EH (cell line): ENCODE measurements around the gene SOBP.
A peak's percentile ranks its signal among the peaks of the same experiment; 100 is the strongest.

Experiments
- DNase-seq: peaks from one replicate; pipeline ENCODE4 v3.0.0-alpha.2; 2015; ENCODE audit warnings: low read depth

The SOBP gene

DNA sequence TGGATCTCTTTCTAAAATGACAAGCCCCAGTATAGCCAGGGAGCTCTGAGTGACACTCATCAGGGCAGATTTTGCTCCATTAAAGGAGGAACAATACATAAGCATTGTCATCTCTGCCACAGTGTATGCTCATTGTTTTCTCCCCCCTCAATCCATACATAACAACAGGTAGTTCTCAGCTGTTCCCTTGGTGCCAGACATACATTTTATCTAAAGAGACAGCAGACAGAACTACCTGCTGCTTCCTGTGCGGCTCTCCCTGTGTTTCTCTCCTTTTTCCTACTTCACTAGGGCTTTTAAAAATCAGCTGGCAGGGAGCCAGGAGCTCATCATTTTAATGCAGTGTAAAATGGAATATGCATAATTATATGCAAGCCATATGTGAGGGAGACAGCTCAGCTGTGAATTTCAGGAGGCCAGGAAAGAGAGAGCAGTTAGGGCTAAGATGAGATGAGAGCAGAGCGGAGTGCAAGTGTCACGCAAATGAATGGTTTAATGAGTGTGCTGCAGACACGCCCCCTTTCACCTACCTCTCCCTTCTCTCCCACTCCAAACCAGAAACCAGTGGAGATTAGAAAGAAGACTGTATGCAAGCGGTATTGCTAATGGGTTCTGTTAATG is 96.0 kb downstream of the SOBP start:
- DNase-seq: no peak

DNA sequence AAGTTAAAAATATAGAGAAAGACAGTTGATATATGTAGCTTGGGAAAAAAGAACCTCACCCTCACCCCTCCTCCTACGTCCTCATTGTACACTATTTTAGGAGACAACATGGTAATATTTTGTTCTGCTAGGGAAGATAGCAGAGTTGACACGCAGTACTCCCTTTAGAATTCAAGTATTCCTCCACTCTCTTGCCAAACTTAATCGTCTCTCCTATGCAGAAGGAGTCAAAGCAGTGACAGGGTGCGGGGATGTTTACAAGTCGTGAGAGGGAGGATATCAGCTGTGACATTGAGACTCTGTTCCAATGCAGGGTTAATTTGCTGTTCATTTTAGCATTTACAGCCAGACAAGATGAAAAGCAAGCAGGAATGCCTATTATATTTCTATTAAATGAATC is 97.5 kb downstream of the SOBP start:
- DNase-seq: no peak

DNA sequence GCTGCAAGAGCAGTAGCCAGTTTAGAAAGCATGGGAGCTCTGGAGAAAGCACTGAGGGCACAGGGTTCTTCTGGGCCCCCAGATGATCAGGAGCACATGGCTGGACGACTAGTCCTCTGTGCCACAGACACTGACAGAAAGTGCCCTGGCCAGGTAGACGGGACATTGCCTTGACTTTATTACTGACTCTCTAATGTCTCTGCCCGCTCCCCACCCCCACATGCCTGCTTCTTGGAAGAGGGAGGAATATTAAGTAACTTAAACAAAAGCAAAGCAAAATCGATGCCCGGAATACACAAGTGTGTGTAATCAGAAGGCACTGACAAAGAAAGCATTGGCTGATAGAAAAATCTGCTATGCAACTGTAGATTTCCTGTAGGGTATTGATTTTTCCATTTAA is 99.3 kb downstream of the SOBP start:
- DNase-seq: no peak

DNA sequence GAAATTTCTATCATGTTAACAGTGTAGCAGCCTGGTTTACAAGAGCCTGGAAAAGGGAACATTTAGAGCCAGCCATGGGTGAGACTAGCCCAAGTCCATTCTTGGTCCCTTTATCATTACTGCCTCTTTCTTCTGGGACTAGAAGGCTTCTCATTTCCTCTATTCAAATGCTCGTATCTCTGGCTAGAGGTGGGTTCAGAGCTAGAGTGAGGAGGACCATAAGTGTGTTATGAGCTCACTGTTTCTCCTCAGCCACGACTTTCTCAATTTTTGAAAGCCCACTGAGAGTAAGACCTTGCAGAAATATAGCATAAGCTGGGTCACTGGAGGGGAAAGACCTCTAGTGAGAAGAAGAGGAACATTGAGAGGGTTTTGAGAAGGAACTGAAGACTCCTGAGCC is 100.0 kb downstream of the SOBP start:
- DNase-seq: no peak

DNA sequence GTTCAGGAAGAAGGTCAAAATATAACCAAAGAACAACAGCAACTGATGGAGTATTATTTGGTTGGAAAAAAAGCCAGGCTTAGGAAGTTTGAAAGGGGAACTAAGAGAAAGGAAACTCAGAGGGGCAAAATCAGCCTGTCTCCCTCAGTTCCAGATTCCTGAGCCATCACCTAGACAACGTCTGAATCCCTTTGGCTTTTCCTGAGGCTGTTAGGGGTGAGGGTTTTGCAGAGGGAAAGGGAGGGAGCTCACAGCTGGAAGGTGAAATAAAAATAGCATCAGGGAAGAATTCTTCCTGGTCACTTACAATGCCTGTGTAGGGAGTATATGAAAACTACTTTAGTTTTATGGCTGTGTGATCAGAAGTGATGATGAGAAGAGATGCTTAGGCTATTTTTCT is 100.5 kb downstream of the SOBP start:
- no peak for DNase-seq

DNA sequence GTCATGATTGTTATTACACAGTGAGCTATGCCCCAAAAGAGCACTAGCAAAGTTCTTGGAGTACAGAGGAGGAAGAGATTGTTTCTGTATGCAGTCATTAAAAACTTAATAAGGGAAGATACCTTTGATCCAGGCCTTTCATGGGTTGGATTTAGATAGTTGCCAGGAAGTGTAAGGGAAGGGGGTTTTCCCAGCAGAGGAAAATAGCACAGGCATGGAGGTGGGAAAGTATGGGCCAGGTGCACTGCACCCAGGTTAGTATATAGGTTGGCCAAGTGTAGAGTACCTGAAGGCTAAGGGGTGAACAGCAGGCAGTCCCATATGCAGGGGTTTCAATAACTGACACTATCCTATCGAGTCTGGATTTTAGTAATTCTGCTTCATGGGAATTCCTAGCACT is 101.4 kb downstream of the SOBP start:
- DNase-seq: no peak

DNA sequence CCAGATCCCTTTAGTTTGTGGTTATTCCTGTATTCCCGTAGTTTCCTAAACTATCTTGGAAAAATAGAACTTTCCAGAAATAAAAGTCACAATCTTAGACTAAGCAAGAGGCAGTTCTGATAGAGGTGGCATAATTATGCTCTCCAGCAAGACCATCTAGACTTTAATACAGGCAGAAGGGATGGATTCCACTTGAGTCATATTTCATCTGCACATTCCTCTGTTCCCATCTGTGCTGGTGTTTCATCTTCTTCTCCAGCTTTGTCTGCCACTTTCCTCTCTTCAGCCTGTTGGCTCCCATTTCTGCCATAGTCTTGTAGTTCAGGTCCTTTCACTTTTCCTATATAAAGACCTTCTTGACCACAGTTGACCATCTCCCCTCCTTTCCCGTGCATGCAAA is 102.9 kb downstream of the SOBP start:
- DNase-seq: no peak

DNA sequence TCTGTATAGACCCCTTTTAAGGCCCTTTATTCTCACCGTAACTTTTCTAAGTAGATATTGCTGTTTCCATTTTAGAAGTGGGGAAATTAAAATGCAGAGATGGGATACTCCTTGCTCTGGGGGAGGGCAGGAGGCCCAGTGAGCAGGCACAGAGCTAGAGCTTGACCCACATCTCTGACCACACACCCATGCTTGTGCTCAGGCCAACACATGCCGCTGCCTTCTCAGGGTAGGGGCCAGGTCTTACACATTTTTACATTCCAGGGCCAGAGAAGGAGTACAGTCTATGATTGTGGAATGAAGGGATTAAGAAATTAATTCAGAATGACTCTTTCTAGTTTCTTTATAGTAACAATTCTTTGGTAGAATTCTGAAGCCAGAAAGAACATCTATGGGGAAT is 104.8 kb downstream of the SOBP start:
- DNase-seq: no peak

DNA sequence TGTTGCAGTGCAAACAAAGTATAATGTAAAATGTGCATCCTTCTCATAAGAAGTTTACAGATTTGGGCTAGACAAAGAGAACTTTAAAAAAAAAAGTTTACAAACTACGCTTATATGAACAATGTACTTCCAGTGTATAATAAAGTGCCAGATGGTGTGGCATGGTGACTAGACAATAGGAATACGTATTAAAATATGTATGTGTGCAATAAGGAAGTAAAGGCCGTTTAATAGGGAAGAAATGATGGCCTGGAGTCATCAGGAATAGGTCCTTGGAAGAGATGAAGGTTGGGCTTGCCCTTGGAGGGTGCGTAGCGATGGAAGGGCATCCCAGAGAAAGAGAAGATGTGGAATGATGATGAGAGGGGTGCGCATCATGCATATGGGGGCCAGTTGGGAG is 108.2 kb downstream of the SOBP start:
- DNase-seq: no peak

DNA sequence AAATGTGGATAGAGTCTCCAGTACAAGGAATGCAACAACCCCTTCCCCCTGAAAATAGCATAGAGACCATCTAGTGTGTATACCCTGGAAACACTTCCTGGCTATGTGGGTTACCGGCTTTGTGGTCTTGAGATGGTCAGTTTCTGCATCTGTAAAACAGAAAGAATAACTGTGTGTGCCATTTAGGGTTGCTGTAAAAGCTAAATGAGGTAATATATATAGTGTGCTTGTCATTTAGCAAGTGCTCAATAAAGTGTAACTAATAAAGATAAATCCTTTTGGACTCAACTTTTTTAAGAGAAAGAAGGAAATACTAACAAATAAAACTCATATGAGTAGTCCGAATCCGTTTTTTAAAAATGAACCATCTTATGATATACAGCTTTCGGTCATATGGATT is 109.1 kb downstream of the SOBP start:
- DNase-seq: no peak

DNA sequence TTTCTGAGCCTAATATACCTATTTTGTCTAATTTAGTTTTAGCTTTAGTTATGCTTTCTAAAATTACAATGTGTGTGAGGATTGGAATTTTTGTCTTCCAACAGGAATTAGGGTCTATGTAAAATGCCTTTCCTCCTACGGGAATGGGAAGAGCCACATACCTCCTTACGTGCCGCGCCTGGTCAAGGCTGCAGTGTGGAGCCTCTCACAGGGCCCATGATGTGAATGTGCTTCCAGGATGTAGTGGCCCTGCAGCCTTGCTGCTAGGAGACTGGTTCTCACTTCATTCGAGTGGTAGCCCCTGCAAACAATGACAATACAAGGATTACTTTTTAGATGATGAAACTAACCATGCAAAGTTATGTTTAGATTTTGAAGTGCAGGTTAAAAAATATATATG is 110.2 kb downstream of the SOBP start:
- no peak for DNase-seq

DNA sequence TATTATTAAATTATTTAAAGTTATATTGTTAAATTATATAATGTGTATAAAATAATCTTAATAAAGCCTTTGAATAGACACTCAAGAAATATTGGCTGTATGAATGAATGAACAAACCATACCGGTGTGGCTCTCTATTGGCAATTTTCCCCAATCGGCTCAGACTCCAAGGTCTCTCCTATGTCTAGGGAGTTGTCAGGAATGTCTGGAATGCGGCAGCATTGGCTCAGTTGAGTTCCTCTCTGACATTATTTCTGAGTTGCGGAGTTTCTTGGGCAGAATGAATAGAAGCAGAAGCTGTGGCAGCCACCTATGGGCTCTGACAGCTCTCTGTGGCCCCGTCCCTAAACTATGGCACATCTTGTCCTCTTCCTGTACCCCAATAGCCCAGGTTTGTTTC is 111.0 kb downstream of the SOBP start:
- DNase-seq: peak; percentile 43

DNA sequence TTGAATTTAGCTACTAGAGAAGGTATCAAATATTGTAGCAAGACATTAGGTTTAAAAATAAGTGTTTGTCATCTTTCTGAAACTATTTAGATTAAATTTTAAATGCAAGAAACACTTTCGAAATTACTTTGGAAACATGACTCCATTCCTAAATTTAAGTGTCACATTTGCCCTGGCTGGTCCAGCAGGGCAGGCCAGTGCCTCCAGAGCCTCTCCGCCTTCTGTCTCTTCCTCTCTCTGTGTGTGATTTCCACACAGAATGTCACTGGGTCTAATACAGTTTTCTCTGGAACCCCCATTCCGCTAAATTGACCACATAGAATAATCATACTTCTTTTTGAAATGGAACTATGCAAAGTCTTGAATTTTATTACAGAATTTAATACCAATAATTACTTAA is 111.5 kb downstream of the SOBP start:
- no peak for DNase-seq

DNA sequence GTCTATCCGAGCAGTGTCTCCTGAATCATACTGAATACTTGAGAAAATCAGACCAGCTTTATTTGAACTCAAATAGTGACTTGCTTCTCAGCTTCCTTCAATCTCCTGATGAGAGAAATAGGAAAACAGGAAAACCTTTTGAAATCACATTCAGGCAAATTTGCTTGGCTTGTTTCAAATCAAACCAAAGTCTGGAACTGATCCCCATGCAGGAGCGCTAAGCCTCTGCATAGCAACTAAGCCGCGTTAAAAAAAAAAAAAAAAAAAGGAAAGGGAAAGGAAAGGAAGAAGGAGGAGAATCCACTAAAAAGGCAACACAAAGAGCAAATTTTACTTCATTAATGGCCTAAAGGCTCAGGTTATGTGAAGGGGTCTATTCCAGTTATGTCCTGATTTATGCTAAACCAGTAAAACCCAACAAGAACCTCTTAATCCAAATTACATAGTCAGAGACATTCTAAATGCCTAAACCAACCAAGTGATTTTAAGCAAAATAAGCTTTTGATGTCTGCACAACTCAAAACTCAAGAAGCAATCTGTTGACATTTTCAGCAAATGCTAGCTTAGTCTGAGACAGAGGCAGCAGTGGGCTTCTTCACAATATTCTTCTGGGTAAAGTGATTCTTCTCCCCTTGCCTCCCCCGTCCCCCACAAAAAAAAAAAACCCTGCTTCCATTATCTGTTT is 112.5 kb downstream of the SOBP start:
- DNase-seq: no peak

DNA sequence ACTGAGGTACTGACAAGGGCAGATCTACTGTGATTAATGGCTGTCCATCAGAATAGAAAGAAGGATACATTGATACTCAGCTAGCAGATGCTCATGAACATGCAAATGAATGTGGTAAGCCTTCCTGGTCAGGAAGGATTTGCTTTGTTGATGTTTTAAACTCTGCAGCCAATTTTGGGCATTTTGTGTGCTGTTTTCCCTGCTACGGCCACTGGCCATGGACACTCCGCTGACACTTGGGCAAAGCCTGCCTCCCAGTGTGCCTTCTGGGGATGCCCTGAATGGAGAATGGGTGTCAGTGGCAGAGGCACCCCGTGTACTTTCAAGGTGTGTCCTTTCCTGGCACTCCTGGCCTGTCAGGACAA is 113.1 kb downstream of the SOBP start:
- DNase-seq: no peak

DNA sequence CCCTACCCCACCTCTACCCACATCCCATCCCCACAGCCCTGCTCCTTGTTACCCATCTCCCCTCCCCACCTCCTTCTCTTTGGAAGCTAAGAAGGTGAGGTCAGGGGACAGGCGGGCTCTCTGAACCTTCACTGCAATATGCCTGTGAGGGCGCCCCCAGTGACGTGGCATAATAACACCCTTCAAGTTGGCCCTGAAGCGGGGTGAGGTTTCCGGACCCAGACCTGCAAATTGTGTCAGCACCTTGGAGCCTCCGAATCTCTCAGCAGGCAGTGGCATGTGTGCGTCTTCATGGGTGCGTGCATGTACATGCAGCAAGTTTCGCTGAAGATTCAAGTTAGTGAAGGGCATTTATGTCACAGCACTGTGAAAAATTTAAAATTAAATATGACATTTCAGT is 114.6 kb downstream of the SOBP start:
- no peak for DNase-seq

DNA sequence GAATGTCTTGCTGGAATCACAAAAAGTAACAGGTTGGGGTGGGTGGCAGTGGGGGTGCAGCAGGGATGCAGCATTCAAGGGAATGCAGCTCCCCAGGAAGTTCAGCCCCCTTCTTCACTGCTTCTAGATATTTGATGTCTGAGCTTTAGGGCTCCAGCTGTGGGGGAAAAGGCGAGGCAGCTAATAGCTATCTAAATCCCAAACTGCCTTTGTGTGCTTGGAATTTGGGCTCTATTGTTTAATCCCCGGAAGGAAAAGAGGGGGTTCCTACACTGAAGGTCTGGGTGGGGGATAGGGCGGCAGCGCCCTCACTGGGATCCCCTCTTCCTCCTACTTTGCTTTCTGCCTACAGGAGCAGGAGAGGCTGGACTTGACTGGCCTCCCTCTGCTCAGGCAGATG is 116.5 kb downstream of the SOBP start:
- no peak for DNase-seq

DNA sequence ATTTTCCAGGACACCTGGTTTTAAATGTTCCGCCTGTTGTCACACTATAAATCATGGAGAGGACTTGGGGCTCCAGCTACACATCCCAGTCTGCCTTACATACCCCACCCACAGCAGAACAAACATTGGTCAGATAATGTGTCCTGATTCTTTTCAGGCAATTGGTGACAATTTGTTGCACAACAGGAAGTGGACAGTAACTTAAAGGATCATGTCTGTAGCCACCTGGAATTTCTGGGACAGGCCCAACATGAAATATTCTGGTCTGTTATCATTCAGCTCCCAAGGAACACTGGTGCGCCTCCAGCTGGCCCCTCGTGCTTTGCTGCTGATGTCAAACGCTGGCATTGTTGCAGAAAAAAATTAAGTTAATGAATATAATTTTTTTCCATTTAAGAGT is 117.2 kb downstream of the SOBP start:
- DNase-seq: peak; percentile 5

DNA sequence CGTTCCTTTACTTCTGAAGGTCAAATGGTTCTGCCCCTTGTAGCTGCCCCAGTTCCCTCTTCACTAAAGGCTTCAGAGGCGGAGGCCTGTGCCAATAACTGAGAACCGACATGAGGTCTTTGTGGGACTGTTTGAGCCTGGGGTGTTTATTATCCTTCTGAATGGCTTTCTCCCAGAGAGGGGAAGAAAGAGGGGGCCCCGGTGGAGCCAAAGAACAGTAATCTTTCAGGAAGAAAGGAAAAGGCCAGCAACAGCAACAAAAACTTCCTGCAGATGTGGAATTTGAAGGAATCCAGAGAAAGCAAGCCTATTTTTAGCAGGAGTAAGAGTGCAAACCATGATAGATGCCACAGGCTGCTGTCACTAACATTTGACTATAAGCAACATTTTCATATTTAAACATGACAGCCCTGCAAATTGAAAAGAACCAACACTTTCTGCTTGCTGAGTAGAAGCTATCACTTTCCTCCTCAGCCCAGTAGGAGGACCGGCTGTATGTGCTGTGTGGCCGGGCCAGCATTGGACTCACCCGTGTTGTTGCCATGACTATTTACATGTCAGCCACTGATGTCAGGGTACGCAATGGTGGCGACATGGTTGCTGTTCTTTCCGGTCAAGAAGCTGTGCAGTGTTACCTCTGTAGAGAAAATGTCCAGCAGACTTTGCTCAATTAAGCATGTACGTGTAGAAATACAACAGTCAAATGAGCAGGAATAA is 121.3 kb downstream of the SOBP start:
- no peak for DNase-seq

DNA sequence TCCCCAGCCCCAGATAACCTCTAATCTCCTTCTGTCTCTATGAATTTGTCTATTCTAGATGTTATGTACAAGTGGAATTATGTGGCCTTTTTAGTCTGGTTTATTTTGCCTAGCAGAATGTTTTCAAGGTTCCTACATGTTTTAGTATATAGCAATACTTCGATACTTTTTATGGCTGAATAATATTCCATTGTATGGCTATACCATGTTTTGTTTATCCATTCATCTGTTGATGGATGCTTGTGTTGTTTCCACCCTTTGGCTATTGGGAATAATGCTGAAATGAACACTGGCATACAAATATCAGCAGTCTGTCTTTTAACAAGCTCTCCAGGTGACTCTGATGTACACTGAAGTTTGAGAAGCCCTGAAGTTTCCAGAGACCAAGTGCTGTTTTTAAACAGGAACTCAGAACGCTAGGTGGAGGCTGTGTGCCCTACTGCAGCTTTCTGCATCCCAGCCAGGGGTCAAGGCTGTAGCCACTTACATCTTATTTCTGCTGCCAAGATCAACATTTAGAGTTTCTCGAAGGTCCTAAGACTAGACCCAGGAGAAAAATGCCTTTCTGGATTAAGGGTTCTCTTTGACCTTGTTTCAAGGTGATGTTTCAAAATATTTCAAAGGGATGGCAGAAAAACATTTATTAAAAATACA is 123.0 kb downstream of the SOBP start:
- no peak for DNase-seq

DNA sequence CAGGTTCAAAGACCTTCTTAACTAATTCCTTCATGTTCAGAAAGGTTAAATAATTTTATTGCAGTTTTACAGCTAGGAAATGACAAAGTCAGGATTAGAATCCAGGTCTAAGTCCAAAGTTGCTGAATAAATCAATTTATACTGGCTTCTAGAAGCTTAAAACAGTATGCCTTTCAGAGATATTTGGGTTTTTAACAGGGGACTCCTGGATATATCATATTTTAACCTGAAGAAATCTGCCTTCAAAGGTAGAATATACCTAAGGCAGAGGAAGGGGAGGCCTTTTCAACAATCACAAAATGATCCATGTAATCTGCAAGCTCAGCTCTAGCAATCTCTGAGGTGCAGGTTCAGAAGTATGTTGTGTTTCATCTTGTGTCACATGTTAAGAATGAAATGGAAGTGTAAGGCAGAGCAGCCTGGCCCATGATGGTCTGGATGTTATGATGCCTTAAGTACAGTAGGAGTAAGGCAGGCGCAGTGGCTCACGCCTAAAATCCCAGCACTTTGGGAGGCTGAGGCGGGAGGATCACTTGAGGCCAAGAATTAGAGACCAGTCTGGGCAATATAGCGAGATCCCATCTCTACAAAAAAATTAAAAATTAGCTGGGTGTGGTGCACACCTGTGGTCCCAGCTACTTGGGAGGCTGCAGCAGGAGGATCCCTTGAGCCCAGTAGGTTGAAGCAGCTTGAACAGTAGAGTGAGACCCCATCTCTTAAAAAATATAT is 123.9 kb downstream of the SOBP start:
- DNase-seq: no peak

DNA sequence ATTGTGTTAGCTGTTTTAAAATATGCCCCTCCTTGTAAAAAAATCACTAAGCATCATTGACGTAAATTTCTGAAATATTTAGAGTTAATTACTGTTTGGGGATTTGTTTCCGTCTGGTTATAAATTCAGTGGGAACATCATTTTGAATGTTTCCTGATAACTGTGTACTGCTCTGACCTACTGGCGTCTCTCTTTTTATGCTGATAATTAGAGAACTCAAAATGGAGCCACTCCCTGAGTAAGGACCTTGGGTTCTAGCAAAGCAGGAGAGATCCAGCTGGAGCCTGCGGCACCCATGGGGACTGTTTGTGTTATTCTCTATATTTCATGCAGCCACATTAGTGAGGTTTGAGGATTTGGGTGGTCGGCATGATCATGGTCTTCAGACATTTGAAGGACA is 124.9 kb downstream of the SOBP start:
- DNase-seq: no peak

DNA sequence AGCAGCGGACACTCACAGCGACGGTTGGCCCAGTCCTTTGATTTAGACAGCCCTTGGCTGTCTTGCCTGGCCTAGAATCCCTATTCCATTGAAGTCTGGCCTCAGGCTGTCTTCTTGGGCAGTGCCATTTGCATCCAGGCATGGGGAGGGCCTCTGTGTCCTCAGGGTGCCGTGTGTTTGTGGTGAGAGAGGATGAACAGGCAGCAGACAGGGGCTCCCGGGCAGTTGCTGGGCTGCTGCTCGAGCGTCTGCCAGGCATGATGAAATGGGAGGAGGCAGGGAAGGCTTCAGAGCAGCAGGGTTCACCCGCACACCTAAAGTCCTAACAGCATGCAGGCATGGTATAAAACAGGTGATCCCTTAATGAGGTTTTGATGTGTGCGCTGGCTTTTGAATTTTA is 126.9 kb downstream of the SOBP start:
- DNase-seq: no peak
